Measurements from ENCODE around the gene PPP1R37.

DNA sequence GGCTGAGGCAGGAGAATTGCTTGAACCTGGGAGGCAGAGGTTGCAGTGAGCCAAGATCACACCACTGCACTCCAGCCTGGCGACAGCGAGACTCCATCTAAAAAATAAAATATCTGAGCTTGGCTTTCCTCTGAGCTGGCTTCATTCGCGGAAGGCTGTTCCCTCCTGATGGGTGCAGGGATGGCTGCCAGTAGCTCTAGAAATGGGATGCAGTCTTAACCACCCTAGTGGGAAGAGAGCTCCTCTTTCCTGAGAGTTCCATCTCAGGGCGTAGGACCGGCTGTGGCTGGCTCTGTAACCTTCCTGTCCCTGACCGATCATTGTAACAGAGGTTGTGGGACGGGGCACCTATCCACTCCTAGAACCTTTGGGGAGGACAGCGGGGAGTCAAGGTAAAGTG is 32.4 kb downstream of the PPP1R37 start:
- TF ChIP-seq CTCF (IDR thresholded peaks at IDR 0.05) = no peak
- no peak for TF ChIP-seq EZH2 (IDR thresholded peaks at IDR 0.05; ENCODE audit: borderline replicate concordance, insufficient read depth, low read depth, low read length, poor library complexity, severe bottlenecking)
